Heart left ventricle (tissue), 13 donors: Measurements from ENCODE around the gene MTMR1.

ENCODE experiments used
- CTCF ChIP-seq, 12 donors: fragments of 200-600 bp; sonication (generic) in 4 of 12; IDR thresholded peaks; one replicate each; pipeline versions ENCODE4 v1.5.0 to v1.8.0; 2018 to 2022; ENCODE audit warnings: antibody characterized with exemption in 12 of 12, mild to moderate bottlenecking in 5 of 12
- POLR2A ChIP-seq, 2 donors: fragments of 450-650 bp; IDR thresholded peaks; one replicate each; pipeline ENCODE4 v1.6.1; 2017; ENCODE audit warnings: antibody characterized with exemption in 2 of 2, mild to moderate bottlenecking in 2 of 2, moderate library complexity in 2 of 2
- donor health status: ischemic (EF 13 %, LVEDD 7.1; RV severe dilation, severe dysfunction).
- donor health status: DM: no; HTN: yes; CAD: no.
- donor health status: DM: no; HTN: no; CAD: no.
- donor health status: ischemic (EF 25% LVEDD 6.9; RV normal size, moderate dysfunction).
- donor health status: ischemic (EF 25% LVEDD 5.7; RV mildly dilated, moderate dysfunction).
- donor health status: ischemic (EF 35%, LVEDD 5.7; RV mildly dilated, moderate dysfunction).
- donor health status: nonischemic (EF 11% LVEDD 7.7; RV severe dilation, severe dysfunction).
- donor health status: DM: yes; HTN: yes; CAD: no.
- donor health status: PGD.
- donor health status: ischemic (EF 29% LVEDD 5.4; RV normal size, mild dysfunction).
- donor health status: nonischemic (EF 23%, LVEDD 6.1; RV moderate dilation, normal function).

- TF ChIP-seq CTCF (IDR thresholded peaks at IDR 0.05) (no peak), POLR2A (IDR thresholded peaks at IDR 0.05) (no peak)
Observed at GRCh38 chrX:150693725-150694574, 754 bp downstream of the MTMR1 start.
